Measurements from ENCODE around the gene DUSP8. TPM values are rescaled to one million over a fixed set of nuclear protein-coding genes. Genes with fewer than 3 reads are reported as not detected.
"Not testable (repeated sequence)": the region's sequence is repeated elsewhere in the genome, so short reads cannot be mapped to it uniquely, and the experiment has no call there.

The DUSP8 gene
- total RNA-seq, 1 donor from 2014 or later, result 7.7 TPM

- H3K4me3 Mint-ChIP-seq (ENCODE audit: unreplicated experiment), result no peak overlapping the region
- H3K9me3 Mint-ChIP-seq (ENCODE audit: unreplicated experiment), result no peaks in the 10 kb centered on the region
Observed at GRCh38 chr11:1586699-1587098, 14.6 kb upstream of the DUSP8 start.

DNA sequence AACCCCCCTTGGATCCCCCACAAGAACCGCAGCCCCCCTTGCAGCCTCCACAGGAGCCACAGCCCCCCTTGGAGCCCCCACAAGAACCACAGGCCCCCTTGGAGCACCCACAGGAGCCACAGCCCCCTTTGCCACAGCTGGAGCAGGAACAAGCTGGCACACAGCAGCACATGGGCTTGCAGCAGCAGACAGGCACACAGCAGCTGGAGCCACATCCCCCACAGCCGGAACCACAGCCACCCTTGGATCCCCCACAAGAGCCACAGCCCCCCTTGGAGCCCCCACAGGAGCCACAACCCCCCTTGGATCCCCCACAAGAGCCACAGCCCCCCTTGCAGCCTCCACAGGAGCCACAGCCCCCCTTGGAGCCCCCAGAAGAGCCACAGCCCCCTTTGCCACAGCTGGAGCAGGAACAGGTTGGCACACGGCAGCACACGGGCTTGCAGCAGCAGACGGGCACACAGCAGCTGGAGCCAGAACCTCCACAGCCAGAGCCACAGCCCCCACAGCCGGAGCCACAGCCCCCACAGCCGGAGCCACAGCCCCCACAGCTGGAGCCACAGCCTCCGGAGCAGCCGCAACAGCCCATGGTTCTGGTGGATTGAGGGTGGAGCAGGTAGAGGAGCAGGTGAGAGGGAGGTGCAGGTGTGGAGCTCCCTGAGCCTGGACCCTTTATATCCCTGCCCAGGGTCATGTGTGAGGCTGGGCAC lies 12.7 kb upstream of the DUSP8 start, which contains the start of gene KRTAP5-1:
Gene KRTAP5-1 (minus strand): TSS at position 623 of the 710 bp plus-strand sequence. CDS start 34 bp downstream, at position 589.
- H3K36me3 Mint-ChIP-seq (ENCODE audit: unreplicated experiment); H3K9me3 Mint-ChIP-seq (ENCODE audit: unreplicated experiment); DNase-seq (ENCODE audit: extremely low spot score, unreplicated experiment); H3K27ac Mint-ChIP-seq (ENCODE audit: unreplicated experiment); H3K4me3 Mint-ChIP-seq (ENCODE audit: unreplicated experiment); H3K4me1 Mint-ChIP-seq (ENCODE audit: unreplicated experiment): not testable (repeated sequence)
- peaks cover 17% of the 10 kb centered on the region for H3K27me3 Mint-ChIP-seq (ENCODE audit: unreplicated experiment)

More at GRCh38 chr11:1586699-1587098, 14.6 kb upstream of the DUSP8 start:
- Mint-ChIP-seq H3K36me3 (ENCODE audit: unreplicated experiment) (no peaks in the 10 kb centered on the region), H3K27me3 (ENCODE audit: unreplicated experiment) (peaks cover 21% of the 10 kb centered on the region), H3K4me1 (ENCODE audit: unreplicated experiment) (peaks cover 4% of the 10 kb centered on the region), H3K27ac (ENCODE audit: unreplicated experiment) (no peak overlapping the region)
- DNase-seq (ENCODE audit: extremely low spot score, unreplicated experiment), result no peak
- TF ChIP-seq, protein P1, sequence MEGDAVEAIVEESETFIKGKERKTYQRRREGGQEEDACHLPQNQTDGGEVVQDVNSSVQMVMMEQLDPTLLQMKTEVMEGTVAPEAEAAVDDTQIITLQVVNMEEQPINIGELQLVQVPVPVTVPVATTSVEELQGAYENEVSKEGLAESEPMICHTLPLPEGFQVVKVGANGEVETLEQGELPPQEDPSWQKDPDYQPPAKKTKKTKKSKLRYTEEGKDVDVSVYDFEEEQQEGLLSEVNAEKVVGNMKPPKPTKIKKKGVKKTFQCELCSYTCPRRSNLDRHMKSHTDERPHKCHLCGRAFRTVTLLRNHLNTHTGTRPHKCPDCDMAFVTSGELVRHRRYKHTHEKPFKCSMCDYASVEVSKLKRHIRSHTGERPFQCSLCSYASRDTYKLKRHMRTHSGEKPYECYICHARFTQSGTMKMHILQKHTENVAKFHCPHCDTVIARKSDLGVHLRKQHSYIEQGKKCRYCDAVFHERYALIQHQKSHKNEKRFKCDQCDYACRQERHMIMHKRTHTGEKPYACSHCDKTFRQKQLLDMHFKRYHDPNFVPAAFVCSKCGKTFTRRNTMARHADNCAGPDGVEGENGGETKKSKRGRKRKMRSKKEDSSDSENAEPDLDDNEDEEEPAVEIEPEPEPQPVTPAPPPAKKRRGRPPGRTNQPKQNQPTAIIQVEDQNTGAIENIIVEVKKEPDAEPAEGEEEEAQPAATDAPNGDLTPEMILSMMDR (IDR thresholded peaks at IDR 0.05), result no peak

DNA sequence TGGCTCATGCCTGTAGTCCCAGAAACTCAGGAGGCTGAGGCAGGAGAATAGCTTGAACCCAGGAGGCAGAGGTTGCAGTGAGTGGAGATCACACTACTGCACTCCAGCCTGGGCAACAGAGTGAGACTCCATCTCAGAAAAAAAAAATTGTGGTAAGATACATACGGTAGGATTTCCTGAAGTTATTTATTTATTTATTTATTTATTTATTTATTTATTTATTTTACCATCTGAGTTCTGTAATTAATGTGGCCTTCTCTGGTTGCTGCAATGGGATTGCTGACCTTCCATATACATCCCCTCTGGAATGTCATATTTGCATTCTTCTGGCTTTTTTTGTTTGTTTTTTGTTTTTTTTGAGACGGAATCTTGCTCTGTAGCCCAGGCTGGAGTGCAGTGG lies 10.8 kb upstream of the DUSP8 start:
- H3K27ac Mint-ChIP-seq (ENCODE audit: unreplicated experiment); H3K36me3 Mint-ChIP-seq (ENCODE audit: unreplicated experiment); H3K27me3 Mint-ChIP-seq (ENCODE audit: unreplicated experiment); DNase-seq (ENCODE audit: extremely low spot score, unreplicated experiment); H3K4me1 Mint-ChIP-seq (ENCODE audit: unreplicated experiment); H3K4me3 Mint-ChIP-seq (ENCODE audit: unreplicated experiment): not testable (repeated sequence)
- H3K9me3 Mint-ChIP-seq (ENCODE audit: unreplicated experiment), result peaks cover 13% of the 10 kb centered on the region

- no peak for DNase-seq (ENCODE audit: extremely low spot score, unreplicated experiment)
- Mint-ChIP-seq H3K27ac (ENCODE audit: unreplicated experiment) (no peak overlapping the region), H3K4me1 (ENCODE audit: unreplicated experiment) (no peaks in the 10 kb centered on the region), H3K36me3 (ENCODE audit: unreplicated experiment) (peaks cover 3% of the 10 kb centered on the region), H3K9me3 (ENCODE audit: unreplicated experiment) (peaks cover 13% of the 10 kb centered on the region), H3K27me3 (ENCODE audit: unreplicated experiment) (peaks cover 4% of the 10 kb centered on the region), H3K4me3 (ENCODE audit: unreplicated experiment) (no peak overlapping the region)
- TF ChIP-seq, protein P1 (IDR thresholded peaks at IDR 0.05), result no peak
Observed at GRCh38 chr11:1581976-1582375, 9.9 kb upstream of the DUSP8 start.

DNA sequence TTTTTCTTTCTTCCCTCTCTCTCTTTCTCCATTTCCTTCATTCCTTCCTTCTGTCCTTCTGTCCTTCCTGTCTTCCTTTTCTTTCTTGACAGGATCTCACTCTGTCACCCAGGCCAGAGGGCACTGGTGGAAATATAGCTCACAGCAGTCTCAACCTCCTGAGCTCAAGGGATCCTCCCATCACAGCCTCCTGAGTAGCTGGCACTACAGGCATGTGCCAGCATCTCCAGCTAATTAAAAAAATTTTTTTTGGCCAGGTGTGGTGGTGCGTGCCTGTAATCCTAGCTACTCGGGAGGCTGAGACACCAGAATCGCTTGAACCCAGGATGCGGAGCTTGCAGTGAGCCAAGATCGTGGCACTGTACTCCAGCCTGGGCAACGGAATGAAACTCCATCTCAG lies 4.8 kb upstream of the DUSP8 start:
- Mint-ChIP-seq H3K4me1 (ENCODE audit: unreplicated experiment) (peaks cover 11% of the 10 kb centered on the region), H3K36me3 (ENCODE audit: unreplicated experiment) (peaks cover 3% of the 10 kb centered on the region), H3K4me3 (ENCODE audit: unreplicated experiment) (no peak overlapping the region), H3K27ac (ENCODE audit: unreplicated experiment) (no peak overlapping the region), H3K9me3 (ENCODE audit: unreplicated experiment) (peaks cover 13% of the 10 kb centered on the region), H3K27me3 (ENCODE audit: unreplicated experiment) (peaks cover 3% of the 10 kb centered on the region)
- TF ChIP-seq, protein P1 (IDR thresholded peaks at IDR 0.05), result no peak
- no peak for DNase-seq (ENCODE audit: extremely low spot score, unreplicated experiment)

DNA sequence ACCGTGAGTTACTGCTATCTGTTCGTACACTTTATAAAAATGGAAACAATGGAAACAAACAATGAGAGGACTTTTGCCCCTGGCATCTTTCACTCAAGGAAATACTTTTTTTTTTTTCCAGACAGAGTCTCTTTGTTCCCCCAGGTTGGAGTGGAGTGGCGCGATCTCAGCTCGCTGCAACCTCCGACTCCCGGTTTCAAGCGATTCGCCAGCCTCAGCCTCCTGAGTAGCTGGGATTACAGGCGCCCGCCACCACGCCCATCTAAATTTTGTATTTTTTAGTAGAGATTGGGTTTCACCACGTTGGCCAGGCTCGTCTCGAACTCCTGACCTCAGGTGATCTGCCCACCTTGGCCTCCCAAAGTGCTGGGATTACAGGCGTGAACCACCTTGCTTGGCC lies 3.7 kb upstream of the DUSP8 start:
- H3K27ac Mint-ChIP-seq (ENCODE audit: unreplicated experiment); H3K36me3 Mint-ChIP-seq (ENCODE audit: unreplicated experiment): not testable (repeated sequence)

More for the DNA sequence above, 3.7 kb upstream of the DUSP8 start:
- DNase-seq (ENCODE audit: extremely low spot score, unreplicated experiment); H3K27me3 Mint-ChIP-seq (ENCODE audit: unreplicated experiment); H3K4me3 Mint-ChIP-seq (ENCODE audit: unreplicated experiment): not testable (repeated sequence)
- peaks cover 13% of the 10 kb centered on the region for H3K9me3 Mint-ChIP-seq (ENCODE audit: unreplicated experiment)
- H3K4me1 Mint-ChIP-seq (ENCODE audit: unreplicated experiment), result peaks cover 12% of the 10 kb centered on the region

Measured in osteocyte (in vitro differentiated cells).